GM18858 (cell line): ENCODE results near the gene CAVIN4.
A peak's percentile ranks its signal among the peaks of the same experiment; 100 is the strongest.

Experiments used
- ATAC-seq: cut with Tn5 transposase; IDR thresholded peaks from one replicate; pipeline ENCODE4 v1.9.1; 2021; ENCODE audit not compliant: unreplicated experiment

CAVIN4 gene

DNA sequence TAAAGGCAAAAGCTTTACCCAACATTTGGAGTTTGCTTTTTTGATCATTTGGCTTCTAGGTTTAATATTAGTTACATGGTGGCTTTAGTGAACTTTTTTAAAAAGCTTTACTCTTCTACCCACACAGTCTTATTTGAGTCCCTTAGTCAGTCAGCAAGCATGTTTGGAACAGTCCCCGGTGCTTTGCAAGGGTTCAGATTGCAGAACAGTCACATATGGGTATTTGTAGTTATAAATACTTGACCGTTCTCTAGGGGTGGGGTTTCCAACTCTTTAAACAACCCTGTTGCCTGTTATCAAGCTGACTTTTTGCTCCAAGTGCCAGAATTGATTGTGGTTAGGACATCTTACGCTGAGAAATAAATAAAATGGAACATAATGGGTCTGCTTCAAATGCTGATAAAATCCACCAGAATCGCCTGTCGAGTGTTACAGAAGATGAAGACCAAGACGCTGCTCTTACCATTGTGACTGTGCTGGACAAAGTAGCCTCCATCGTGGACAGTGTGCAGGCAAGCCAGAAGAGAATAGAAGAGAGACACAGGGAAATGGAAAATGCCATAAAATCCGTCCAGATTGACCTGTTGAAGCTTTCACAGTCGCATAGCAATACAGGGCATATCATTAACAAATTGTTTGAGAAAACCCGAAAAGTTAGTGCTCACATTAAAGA lies at the start of gene CAVIN4:
Gene CAVIN4 (plus strand): TSS at position 304 of the 673 bp plus-strand sequence. CDS start 65 bp downstream, at position 369.
- ATAC-seq: no peak

GRCh38 chr9:100534401-100534800 lies 43.5 kb upstream of the CAVIN4 start:
- no peak for ATAC-seq

GRCh38 chr9:100540327-100540726 lies 37.6 kb upstream of the CAVIN4 start:
- ATAC-seq: no peak

- ATAC-seq: no peak
Observed at GRCh38 chr9:100549048-100549447, 28.8 kb upstream of the CAVIN4 start.

GRCh38 chr9:100554935-100555401 lies 22.9 kb upstream of the CAVIN4 start:
- no peak for ATAC-seq

- peak; percentile 67 for ATAC-seq
Observed at GRCh38 chr9:100555471-100555870, 22.4 kb upstream of the CAVIN4 start.

GRCh38 chr9:100557053-100557452 lies 20.8 kb upstream of the CAVIN4 start:
- no peak for ATAC-seq

GRCh38 chr9:100561256-100561655 lies 16.6 kb upstream of the CAVIN4 start:
- ATAC-seq: no peak

DNA sequence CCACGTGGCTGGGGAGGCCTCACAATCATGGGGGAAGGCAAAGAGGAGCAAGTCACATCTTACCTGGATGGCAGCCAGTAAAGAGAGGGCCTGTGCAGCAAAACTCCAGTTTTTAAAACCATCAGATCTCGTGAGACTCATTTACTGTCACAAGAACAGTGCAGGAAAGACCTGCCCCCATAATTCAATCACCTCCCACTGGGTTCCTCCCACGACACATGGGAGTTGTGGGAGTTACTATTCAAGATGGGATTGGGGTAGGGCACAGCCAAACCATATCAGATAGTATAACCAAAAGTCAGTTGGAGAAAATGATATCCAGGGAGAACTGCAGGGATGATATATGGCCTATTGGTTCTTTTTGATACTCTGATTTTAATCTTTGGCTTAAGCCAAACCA lies 10.0 kb upstream of the CAVIN4 start:
- ATAC-seq: no peak

DNA sequence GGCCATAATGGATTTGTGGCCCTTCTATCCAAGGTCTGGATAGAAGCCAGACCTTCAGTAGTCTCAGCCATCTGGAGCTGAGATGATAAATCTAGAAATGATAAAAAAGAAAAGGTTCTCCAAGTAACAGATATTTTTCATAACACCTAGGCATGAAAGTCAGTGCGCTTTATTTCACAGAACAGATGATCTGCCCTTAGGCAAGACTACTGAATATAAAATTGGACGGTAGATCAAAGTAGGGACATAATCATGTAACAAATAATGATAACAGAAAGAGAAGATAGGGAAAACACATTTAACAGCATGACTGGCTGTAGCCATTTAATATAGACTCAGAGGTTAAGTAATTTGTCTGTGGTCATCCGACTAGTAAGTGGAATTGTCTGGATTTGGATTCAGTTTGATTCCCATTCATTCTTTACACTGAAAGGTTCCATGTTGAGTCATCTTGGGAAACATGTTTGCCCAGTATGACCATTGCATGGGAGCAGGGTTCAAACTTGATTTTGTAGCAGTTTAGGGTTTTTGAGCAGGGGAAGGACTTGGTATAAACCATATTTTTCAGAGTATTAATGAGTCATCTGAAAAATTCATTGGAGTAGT lies 4.1 kb upstream of the CAVIN4 start:
- ATAC-seq: no peak

- no peak for ATAC-seq
Observed at GRCh38 chr9:100575006-100575405, 2.9 kb upstream of the CAVIN4 start.

DNA sequence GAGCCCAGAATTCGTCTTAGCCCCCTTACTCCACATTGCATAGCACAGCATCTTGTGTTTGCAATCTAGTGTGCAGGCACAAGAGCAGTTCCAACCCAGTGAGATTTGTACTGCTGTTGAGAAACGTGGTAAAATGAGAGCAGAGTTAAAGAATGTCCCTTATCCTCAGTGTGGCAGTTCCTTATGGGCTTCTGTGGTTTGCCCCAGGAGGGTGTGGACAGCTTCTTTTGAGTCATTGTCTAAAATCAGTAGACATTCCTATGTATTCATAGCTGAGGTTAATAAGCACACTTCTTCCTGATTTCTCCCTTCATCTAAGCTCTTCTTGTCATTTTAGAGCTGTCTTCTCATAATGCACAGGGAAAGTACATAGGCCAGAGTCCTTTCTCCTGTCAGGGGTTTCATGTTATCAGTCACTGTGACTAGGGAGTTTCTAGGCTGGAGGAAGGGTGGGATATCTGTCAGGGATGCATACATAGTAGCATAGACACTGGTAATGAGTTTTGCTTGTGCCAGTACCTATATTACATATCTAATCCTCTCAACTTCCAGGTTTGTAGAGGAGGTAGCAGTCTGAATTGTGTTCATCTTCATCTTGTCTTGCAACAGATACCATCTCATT lies 2.0 kb upstream of the CAVIN4 start:
- ATAC-seq: no peak

GRCh38 chr9:100578610-100579009 lies 731 bp downstream of the CAVIN4 start:
- ATAC-seq: no peak

- no peak for ATAC-seq
Observed at GRCh38 chr9:100579665-100580064, 1.8 kb downstream of the CAVIN4 start.

GRCh38 chr9:100580257-100580656 lies 2.4 kb downstream of the CAVIN4 start:
- no peak for ATAC-seq

DNA sequence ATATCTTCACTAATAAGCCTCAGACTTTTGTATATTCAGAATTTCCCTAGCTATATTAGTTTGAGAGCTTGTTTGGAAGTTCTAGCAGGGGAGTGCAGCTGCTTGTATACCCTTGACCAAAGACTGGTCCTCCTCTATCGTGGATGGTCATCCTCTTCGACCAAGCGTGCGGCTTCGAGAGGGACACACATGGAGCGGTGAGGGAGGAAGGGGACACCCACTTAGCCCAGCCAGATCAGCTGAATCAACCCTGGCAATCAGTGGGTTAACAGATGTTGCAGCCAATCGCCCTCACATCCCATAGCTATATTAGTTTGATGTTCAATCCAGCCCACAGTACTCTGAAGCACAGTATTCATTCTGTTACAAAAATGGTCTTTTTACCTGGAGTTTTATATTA lies 3.2 kb downstream of the CAVIN4 start:
- ATAC-seq: no peak

DNA sequence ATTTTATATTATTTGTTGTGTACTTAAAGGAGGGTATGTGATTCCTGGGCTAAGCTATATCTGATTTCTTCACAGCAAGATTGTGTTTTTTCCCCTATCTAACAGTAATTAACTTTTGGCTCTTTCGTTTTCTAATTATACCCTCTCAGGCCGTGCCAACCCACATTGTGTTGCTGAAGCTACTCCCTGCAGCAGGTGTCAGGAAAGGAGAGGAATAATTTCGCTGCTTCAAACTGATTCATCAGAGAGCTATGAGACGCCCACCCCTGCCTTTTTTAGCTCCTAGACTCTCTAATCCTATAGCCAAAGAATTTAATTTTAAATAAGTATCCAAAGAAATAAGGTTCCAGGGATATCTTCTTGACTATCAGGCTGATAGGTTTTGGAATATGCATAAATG lies 3.8 kb downstream of the CAVIN4 start:
- ATAC-seq: no peak

DNA sequence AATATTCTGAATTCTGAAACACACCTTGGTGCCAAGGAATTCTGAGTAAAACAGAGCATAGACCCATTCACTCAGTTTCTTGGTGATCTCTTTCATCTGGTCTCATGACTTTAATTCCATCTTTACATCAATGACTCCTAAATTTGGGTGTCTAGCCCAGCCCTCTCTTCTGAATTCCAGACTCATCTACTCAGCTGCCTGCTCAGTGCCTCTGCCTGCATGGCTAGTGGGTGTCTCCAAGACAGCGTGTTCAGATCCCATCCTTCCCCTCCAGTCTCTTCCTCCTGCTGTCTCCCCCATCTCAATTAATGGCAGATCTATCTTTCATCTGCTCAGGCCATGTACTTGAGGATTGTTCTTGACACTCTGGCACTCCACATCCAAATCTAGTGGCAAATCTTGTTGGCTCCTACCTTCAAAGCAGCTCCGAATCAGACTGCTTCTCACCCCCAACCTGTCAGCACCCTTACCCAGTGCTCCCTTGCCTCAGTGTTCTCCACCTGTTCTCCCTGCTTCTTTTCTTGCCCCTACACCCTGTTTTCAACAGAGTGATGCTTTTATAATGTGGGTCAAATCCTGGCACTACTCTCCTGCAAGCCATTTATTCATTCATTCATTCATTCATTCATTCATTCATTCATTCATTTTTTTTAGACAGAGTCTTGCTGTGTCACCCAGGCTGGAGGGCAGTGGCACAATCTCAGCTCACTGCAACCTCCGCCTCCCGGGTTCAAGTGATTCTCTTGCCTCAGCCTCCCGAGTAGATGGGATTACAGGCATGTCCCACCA lies 5.3 kb downstream of the CAVIN4 start:
- ATAC-seq: no peak

GRCh38 chr9:100584951-100585350 lies 7.1 kb downstream of the CAVIN4 start:
- no peak for ATAC-seq

GRCh38 chr9:100586093-100586492 lies 8.2 kb downstream of the CAVIN4 start:
- no peak for ATAC-seq

- ATAC-seq: no peak
Observed at GRCh38 chr9:100587375-100587774, 9.5 kb downstream of the CAVIN4 start.

GRCh38 chr9:100589582-100589981 lies 11.7 kb downstream of the CAVIN4 start:
- no peak for ATAC-seq
